WI38 (cell line): ENCODE results near the gene MRPL53.

Source experiments
- H3K4me3 ChIP-seq: 2 replicates; pipeline ENCODE4 v1.5.1; 2011; ENCODE audit warnings: low read depth, mild to moderate bottlenecking, control low read depth, low read length
- TF ChIP-seq, protein P1 (sequence below): IDR thresholded peaks from 2 replicates; pipeline ENCODE4 v1.5.1; 2012; ENCODE audit warnings: low read depth, mild to moderate bottlenecking, control low read depth, low read length

Gene MRPL53

DNA sequence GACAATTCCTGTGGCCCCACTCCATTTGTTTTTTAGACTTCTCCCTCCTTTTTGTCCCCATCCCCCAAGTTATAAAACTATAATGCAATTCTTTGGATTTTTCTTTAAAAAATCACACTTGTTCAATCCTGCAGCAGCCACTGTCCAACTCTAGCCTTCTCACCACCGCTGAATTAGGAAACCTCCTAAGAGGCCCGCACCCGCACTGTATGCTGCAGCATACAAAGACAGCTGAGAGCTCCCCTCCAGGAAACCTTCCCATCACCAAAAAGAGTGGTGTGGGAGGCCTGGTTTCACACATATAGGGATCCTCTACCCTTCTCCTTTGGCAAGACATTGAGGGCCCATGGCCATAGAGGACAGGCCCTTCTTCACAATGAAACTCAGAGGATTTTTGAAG is 32.1 kb upstream of the MRPL53 start:
- no peak overlapping the region for H3K4me3 ChIP-seq
- TF ChIP-seq, protein P1, sequence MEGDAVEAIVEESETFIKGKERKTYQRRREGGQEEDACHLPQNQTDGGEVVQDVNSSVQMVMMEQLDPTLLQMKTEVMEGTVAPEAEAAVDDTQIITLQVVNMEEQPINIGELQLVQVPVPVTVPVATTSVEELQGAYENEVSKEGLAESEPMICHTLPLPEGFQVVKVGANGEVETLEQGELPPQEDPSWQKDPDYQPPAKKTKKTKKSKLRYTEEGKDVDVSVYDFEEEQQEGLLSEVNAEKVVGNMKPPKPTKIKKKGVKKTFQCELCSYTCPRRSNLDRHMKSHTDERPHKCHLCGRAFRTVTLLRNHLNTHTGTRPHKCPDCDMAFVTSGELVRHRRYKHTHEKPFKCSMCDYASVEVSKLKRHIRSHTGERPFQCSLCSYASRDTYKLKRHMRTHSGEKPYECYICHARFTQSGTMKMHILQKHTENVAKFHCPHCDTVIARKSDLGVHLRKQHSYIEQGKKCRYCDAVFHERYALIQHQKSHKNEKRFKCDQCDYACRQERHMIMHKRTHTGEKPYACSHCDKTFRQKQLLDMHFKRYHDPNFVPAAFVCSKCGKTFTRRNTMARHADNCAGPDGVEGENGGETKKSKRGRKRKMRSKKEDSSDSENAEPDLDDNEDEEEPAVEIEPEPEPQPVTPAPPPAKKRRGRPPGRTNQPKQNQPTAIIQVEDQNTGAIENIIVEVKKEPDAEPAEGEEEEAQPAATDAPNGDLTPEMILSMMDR, result no peak

DNA sequence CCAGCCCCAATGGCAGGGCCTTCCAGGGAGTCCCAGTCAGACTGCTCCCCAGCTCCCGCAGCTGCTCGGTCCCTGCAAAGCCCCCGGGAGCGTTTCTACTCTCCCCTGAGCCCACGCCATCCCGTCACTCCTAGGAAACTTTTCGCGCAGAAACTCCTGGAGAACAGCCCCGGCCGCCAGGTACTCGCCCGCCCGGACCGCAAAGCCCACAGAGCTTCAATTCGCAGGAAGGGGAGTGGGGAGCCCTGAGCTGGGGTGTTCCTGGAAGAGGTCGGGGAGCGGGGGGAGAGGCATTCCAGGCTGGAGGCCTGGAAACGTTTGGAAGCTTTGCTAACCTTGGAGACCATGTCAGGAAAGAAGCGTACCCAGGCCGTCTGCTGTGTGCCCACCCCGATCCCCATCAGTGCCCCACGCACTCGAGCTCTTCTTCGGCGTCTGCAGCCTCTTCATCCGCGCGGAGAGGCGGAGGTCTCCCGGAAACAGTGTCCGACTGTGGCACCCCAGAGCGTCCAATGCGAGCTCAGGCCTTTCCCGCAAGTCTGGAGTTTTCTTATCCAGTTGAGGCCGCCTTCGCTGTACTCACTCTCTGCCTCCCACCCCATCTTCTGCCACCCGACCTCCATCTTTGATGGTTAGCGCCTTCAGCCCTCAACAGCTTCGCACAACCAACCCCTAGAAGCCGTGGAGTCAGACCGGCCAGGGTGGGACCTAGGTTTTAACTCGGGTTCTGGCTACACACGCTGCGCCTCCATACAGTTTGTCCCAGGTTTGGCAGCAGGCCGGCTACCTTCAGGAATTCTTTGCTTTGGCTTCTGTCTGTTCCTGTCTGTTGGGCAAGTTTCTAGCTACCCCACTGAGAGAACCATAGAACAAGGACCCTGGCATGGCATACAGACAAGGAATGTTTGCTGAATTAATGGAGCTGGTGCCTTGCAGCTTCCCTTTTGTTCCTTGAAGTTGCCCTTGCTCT is 31.3 kb upstream of the MRPL53 start:
- peak overlapping the region; percentile 59 for H3K4me3 ChIP-seq
- TF ChIP-seq, protein P1, result no peak

DNA sequence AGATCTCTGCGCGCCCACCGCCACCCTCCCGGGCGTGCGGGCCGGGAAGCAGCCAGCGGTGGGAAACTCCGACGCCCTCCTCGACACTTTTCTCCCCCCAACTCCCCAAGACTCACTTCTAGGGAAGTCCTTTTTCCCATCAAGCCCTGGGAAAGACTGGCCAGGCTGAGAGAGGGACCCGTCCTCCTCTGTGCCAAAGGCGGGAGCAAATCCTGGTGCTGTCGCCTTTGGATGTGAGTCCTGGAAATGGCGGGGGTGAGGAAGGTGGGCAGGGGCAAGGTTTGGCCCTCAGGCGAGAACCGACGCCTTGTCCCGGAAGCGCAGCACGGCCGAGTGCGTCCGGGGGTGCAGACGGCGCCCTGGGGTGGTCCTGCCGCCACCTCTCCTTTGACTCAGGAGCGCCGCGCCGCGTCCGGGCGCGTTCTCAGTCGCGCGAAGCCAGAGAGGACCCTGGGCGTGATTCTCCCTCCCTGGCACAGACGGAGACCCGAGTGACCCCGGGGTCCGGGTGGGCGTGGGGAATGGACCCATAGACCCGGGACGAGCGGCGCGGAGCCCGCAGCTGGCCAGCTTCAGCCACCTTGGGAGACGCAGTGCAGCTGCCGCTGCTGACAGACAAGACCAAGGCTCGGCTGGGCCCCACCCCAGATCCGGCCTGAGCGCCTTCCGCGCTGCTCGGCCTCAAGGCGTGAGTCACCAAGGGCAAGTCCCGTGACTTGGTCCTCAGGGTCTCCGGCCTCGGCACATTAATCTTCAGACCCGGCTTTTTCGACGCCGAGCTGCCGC is 30.4 kb upstream of the MRPL53 start:
- TF ChIP-seq, protein P1, result no peak
- peak overlapping the region; percentile 59 for H3K4me3 ChIP-seq

DNA sequence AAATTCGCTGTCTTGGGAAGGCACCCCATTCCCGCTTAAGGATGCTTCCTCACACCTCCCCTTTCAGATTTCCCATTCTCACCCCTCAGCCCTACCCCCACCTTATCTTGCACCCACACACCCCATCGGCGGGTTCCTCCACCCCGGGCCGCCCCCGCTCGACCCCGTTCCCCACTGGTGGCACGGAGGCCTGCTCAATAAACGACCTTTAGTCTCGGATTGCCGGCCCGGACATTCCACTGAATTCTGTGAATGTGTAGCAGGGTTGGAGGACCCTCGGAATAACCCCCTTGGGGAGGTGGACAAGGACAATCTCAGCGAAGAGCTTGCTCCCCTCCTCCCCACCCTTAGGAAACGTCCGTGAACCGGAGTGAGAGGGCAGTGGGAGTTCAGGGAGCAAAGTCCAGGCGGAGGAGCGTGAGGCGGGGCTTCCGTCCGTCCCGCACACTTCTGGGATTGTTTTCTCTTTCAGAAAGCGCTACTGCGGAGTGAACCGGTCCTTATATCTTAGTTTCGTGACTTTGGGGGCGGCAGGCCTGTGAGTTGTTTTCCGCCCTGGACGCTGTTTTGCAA is 29.8 kb upstream of the MRPL53 start:
- TF ChIP-seq, protein P1, result no peak

DNA sequence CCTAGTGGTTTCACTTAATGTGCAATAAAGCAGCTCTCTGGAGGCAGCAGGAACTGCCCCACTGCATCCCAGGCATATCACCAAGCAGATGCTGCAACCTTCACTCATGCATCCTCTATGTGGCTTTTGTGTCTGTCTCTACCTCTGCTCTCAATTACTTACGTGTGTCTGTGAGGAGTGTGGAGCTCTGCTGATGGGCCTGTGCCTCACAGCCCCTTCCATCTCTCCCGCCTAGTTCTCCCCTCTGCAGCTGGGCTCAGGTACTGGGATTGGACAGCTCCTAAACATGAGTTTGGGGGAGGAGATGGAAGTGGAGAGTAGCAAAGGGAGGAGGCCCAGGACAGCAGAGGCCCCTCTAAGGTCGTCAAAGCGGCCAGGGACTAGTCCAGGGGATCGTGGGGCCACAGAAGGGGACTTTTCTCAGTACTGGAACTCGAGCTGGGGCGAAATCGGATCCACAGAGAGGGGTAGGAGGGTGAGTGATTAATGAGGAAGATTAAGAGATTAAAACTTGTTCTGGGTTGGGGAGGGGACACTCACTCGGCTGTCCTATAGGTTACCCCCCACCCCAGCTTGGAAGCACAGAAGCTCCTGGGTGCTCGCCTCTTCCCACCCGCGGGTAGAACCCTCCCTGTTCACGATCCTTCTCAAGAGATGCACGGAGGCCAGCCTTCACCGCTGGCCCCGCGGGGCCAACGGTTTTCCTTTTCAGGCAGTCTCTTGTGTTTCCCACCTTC is 29.0 kb upstream of the MRPL53 start:
- TF ChIP-seq, protein P1, result no peak

More for the DNA sequence above, 29.8 kb upstream of the MRPL53 start:
- H3K4me3 ChIP-seq, result peak overlapping the region; percentile 59

DNA sequence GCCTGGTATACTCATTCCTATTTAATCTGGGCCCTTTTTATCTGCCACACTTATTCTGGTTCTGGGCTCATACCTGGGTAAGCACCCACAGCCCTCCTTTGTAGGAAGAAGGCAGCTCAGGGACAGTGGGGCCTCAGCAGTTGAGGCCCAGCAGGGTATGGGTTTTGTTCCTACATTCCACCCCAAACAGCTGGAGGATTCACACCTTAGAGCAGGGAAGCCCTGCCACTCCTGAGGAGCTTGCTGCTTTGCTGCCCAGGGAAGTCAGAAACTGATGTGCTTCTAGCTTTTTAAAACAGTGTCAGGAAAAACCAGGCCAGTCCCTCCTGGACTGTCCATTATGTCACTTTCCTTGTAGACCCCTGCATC is 28.1 kb upstream of the MRPL53 start:
- no peak overlapping the region for H3K4me3 ChIP-seq

More for the DNA sequence above, 29.0 kb upstream of the MRPL53 start:
- H3K4me3 ChIP-seq, result no peak overlapping the region

More for the DNA sequence above, 28.1 kb upstream of the MRPL53 start:
- TF ChIP-seq, protein P1, result no peak
